Measurements from ENCODE around the gene ONECUT3. TPM values are rescaled to one million over a fixed set of nuclear protein-coding genes. Genes with fewer than 3 reads are reported as not detected.

Gene ONECUT3
- total and polyA plus RNA-seq, 9 of the 15 experiments (the other 6 are each of a cell fraction or from before 2014, with no cell fraction given): not detected

DNA sequence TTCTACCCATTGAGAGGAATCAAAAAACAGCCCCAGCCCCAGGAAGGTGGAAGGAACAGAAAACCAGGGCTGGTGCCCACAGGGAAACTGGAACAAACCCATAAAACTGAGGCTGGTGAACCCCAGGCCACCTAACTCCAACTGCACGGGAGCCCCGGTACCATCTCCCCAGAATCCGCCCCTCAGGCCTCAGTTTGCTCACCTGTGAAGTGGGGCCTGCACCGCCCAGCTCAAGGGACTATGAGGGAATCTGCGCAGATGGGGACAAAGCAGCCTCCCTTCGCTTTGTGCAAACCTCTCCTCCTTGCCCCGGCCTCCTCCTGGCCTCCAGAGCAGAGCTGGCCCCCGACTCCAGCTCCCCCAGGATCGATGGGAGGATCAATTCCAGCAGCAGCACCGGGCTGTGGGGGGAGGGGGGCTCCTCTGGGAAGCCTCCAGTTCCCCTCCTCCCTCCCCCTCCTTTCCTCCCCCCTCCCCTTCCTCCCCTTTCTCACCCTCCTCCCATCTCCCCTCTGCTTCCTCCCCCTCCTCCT lies 9.1 kb upstream of the ONECUT3 start (continued):
- TF ChIP-seq CBX1 (IDR thresholded peaks at IDR 0.05; ENCODE audit: low read depth) (no peak), ZNF41 (CRISPR knock-in tag; conservative IDR thresholded peaks at IDR 0.05) (no peak), POLR2H (tag; IDR thresholded peaks at IDR 0.05; ENCODE audit: low read depth) (no peak), DIDO1 (tag; IDR thresholded peaks at IDR 0.05; ENCODE audit: low read depth) (no peak), HNRNPLL (IDR thresholded peaks at IDR 0.05; ENCODE audit: low read depth, low read length, poor library complexity, severe bottlenecking) (no peak), HNRNPK (IDR thresholded peaks at IDR 0.05; ENCODE audit: low read depth, low read length, poor library complexity, severe bottlenecking) (no peak), ZNF717 (CRISPR knock-in tag; IDR thresholded peaks at IDR 0.05) (no peak), BDP1 (IDR thresholded peaks at IDR 0.05; ENCODE audit: insufficient read depth, insufficient read length) (no peak), ARNT (IDR thresholded peaks at IDR 0.05) (no peak), MAZ (CRISPR knock-in tag; conservative IDR thresholded peaks at IDR 0.05 in 1 of 2, IDR thresholded peaks at IDR 0.05 in 1 of 2) (no peak), NFIC (IDR thresholded peaks at IDR 0.05) (no peak)
- TF ChIP-seq, protein P1, sequence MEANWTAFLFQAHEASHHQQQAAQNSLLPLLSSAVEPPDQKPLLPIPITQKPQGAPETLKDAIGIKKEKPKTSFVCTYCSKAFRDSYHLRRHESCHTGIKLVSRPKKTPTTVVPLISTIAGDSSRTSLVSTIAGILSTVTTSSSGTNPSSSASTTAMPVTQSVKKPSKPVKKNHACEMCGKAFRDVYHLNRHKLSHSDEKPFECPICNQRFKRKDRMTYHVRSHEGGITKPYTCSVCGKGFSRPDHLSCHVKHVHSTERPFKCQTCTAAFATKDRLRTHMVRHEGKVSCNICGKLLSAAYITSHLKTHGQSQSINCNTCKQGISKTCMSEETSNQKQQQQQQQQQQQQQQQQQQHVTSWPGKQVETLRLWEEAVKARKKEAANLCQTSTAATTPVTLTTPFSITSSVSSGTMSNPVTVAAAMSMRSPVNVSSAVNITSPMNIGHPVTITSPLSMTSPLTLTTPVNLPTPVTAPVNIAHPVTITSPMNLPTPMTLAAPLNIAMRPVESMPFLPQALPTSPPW (CRISPR knock-in tag; IDR thresholded peaks at IDR 0.05): 0 out of 2 replicates have a peak, but pooled peaks have one; percentile 24
- TF ChIP-seq, protein P2, sequence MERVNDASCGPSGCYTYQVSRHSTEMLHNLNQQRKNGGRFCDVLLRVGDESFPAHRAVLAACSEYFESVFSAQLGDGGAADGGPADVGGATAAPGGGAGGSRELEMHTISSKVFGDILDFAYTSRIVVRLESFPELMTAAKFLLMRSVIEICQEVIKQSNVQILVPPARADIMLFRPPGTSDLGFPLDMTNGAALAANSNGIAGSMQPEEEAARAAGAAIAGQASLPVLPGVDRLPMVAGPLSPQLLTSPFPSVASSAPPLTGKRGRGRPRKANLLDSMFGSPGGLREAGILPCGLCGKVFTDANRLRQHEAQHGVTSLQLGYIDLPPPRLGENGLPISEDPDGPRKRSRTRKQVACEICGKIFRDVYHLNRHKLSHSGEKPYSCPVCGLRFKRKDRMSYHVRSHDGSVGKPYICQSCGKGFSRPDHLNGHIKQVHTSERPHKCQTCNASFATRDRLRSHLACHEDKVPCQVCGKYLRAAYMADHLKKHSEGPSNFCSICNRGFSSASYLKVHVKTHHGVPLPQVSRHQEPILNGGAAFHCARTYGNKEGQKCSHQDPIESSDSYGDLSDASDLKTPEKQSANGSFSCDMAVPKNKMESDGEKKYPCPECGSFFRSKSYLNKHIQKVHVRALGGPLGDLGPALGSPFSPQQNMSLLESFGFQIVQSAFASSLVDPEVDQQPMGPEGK (CRISPR knock-in tag; IDR thresholded peaks at IDR 0.05; ENCODE audit: borderline replicate concordance): no peak
- TF ChIP-seq, protein P3, sequence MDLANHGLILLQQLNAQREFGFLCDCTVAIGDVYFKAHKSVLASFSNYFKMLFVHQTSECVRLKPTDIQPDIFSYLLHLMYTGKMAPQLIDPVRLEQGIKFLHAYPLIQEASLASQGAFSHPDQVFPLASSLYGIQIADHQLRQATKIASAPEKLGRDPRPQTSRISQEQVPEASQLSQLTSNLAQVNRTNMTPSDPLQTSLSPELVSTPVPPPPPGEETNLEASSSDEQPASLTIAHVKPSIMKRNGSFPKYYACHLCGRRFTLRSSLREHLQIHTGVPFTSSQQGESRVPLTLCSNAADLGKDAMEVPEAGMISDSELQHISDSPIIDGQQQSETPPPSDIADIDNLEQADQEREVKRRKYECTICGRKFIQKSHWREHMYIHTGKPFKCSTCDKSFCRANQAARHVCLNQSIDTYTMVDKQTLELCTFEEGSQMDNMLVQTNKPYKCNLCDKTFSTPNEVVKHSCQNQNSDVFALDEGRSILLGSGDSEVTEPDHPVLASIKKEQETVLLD (IDR thresholded peaks at IDR 0.05): no peak
